WERI-Rb-1 (cell line): Measurements from ENCODE around the gene KCTD21.
"Not testable (repeated sequence)": the region's sequence is repeated elsewhere in the genome, so short reads cannot be mapped to it uniquely, and the experiment has no call there.

Experiments
- DNase-seq: peaks from one replicate; pipeline ENCODE4 v3.0.0-alpha.2; 2020
- H3K27ac ChIP-seq: fragments of 250-450 bp; sonication (Bioruptor Pico); 2 replicates; pipeline ENCODE4 v1.5.1; 2020; ENCODE audit warnings: mild to moderate bottlenecking, moderate library complexity
- H3K27me3 ChIP-seq: fragments of 250-450 bp; sonication (Bioruptor Pico); 2 replicates; pipeline ENCODE4 v1.5.1; 2021; ENCODE audit warnings: mild to moderate bottlenecking, low read depth, moderate library complexity; ENCODE audit not compliant: insufficient read depth, severe bottlenecking
- H3K36me3 ChIP-seq: fragments of 250-450 bp; sonication (Bioruptor Pico); 2 replicates; pipeline ENCODE4 v1.5.1; 2020; ENCODE audit warnings: mild to moderate bottlenecking, moderate library complexity
- H3K4me3 ChIP-seq: 2 replicates; pipeline ENCODE4 v1.5.1; 2011; ENCODE audit warnings: low read depth, mild to moderate bottlenecking, control low read depth, low read length
- H3K9me3 ChIP-seq: fragments of 250-450 bp; sonication (Bioruptor Pico); 2 replicates; pipeline ENCODE4 v1.5.1; 2021; ENCODE audit warnings: mild to moderate bottlenecking, moderate library complexity; ENCODE audit not compliant: severe bottlenecking
- CTCF ChIP-seq: IDR thresholded peaks from 2 replicates; pipeline ENCODE4 v1.5.1; 2011; ENCODE audit warnings: low read depth, mild to moderate bottlenecking, control low read depth, inconsistent platforms, low read length

KCTD21 gene

GRCh38 chr11:78188286-78189173 lies at the start of gene KCTD21, which contains the start of gene USP35:
KCTD21 (minus strand) TSS chr11:78188626; CDS start chr11:78174554, 14,072 bp downstream.
USP35 (plus strand) TSS chr11:78188919; CDS start chr11:78196246, 7,327 bp downstream.
- Histone ChIP-seq H3K27me3 (no peaks in the 10 kb centered on the region), H3K9me3 (no peaks in the 10 kb centered on the region), H3K36me3 (peaks cover 2% of the 10 kb centered on the region; the same call in 1 of the 2 replicates), H3K4me3 (peak within 1 kb of the TSS; percentile 83), H3K27ac (peak within 1 kb of the TSS; percentile 66)
- peak; percentile 98 for DNase-seq
- TF ChIP-seq CTCF = no peak

GRCh38 chr11:78237293-78238046 lies 49.0 kb upstream of the KCTD21 start:
- TF ChIP-seq CTCF = no peak
- H3K27me3 ChIP-seq = no peaks in the 10 kb centered on the region
- H3K27ac ChIP-seq = no peak overlapping the region
- peaks cover 5% of the 10 kb centered on the region for H3K9me3 ChIP-seq
- H3K4me3 ChIP-seq = no peak overlapping the region
- DNase-seq = no peak
- no peaks in the 10 kb centered on the region for H3K36me3 ChIP-seq

- no peaks in the 10 kb centered on the region for H3K36me3 ChIP-seq
- H3K4me3 ChIP-seq = no peak overlapping the region
- TF ChIP-seq CTCF = no peak
- no peaks in the 10 kb centered on the region for H3K27me3 ChIP-seq
- no peaks in the 10 kb centered on the region for H3K9me3 ChIP-seq
- no peak for DNase-seq
- H3K27ac ChIP-seq = no peak overlapping the region
These were observed 45.6 kb upstream of the KCTD21 start for GRCh38 chr11:78234006-78234405.

- not testable (repeated sequence) for H3K36me3 ChIP-seq, H3K27ac ChIP-seq, H3K4me3 ChIP-seq
These were observed 44.6 kb upstream of the KCTD21 start for GRCh38 chr11:78233046-78233445.

GRCh38 chr11:78231962-78232501 lies 43.6 kb upstream of the KCTD21 start:
- Histone ChIP-seq H3K9me3 (no peaks in the 10 kb centered on the region), H3K4me3 (no peak overlapping the region), H3K36me3 (no peaks in the 10 kb centered on the region), H3K27me3 (no peaks in the 10 kb centered on the region), H3K27ac (no peak overlapping the region)
- no peak for DNase-seq
- no peak for TF ChIP-seq CTCF

More at GRCh38 chr11:78233046-78233445, 44.6 kb upstream of the KCTD21 start:
- H3K9me3 ChIP-seq, H3K27me3 ChIP-seq, DNase-seq: not testable (repeated sequence)
